Heart right ventricle (tissue), 16 donors: Measurements from ENCODE around the gene HBG1. TPM values are rescaled to one million over a fixed set of nuclear protein-coding genes. Genes with fewer than 3 reads are reported as not detected.

Experiments used
- ATAC-seq, 8 donors: fragments of 200-7000 bp; cut with Tn5 transposase; one replicate each; pipeline ENCODE4 v1.9.1; 2020; ENCODE audit warnings: mild to moderate bottlenecking in 8 of 8, moderate library complexity in 8 of 8, moderate number of reproducible peaks in 1 of 8
- DNase-seq, 2 donors: peaks; one replicate each; pipeline ENCODE4 v3.0.0-alpha.2; 2020
- H3K27ac ChIP-seq, 10 donors: fragments of 200-600 bp; sonication (generic) in 2 of 10; one replicate each; pipeline versions ENCODE4 v1.5.0 to v1.8.0; 2020 to 2022; ENCODE audit warnings: mild to moderate bottlenecking in 3 of 10
- H3K27me3 ChIP-seq, 7 donors: fragments of 200-600 bp; one replicate each; pipeline ENCODE4 v1.8.0; 2021 to 2022; ENCODE audit warnings: mild to moderate bottlenecking in 2 of 7
- H3K36me3 ChIP-seq, 9 donors: fragments of 200-600 bp; sonication (generic) in 1 of 9; one replicate each; pipeline versions ENCODE4 v1.5.0 to v1.8.0; 2020 to 2022; ENCODE audit warnings: mild to moderate bottlenecking in 2 of 9
- H3K4me1 ChIP-seq, 9 donors: fragments of 200-600 bp; sonication (generic) in 1 of 9; one replicate each; pipeline versions ENCODE4 v1.5.0 to v1.8.0; 2020 to 2022; ENCODE audit warnings: mild to moderate bottlenecking in 4 of 9
- H3K4me3 ChIP-seq, 10 donors: fragments of 200-600 bp; sonication (generic) in 2 of 10; one replicate each; pipeline versions ENCODE4 v1.5.0 to v1.8.0; 2020 to 2022; ENCODE audit warnings: mild to moderate bottlenecking in 7 of 10, moderate library complexity in 2 of 10
- H3K9me3 ChIP-seq, 11 donors: fragments of 200-600 bp in 10 of 11; sonication (generic) in 2 of 11; one replicate each; pipeline versions ENCODE4 v1.5.0 to v1.8.0; 2013 to 2022; ENCODE audit warnings: mild to moderate bottlenecking in 2 of 11, control low read depth in 1 of 11, moderate library complexity in 1 of 11
- WGBS, 2 donors: extraction: QIAGEN DNeasy Blood & Tissue Kit; methylation state at CpG; one replicate each; pipeline ENCODE4 v1.1.7; 2013; ENCODE audit warnings: inconsistent platforms in 1 of 2; 5-methylcytosine and 5-hydroxymethylcytosine counted together
- intact Hi-C, 10 donors: fragments of 100-400 bp; cut with DNase I; formaldehyde crosslinking; loops; one replicate each; pipeline versions ENCODE4 v1.11.1 to v1.14.2; 2022
- polyA plus RNA-seq, 2 donors: library from polyadenylated mRNA; stranded (reverse); fragments of 200-250 nt; gene quantifications; one replicate each; pipeline ENCODE4 v1.2.3, GENCODE V29; 2013
- total RNA-seq, 10 donors: library from RNA; stranded (reverse); fragmentation: NEBNext Ultra II Directional in 3 of 10; extraction: Animal tissue kit (Norgen Biotek cat#: 25700) in 3 of 10; gene quantifications; one replicate each; pipeline versions ENCODE4 v1.2.1 to v1.2.4, GENCODE V29; 2021 to 2023
- TF ChIP-seq, protein P1 (sequence below), 9 donors: fragments of 200-600 bp; sonication (generic) in 2 of 9; IDR thresholded peaks; one replicate each; pipeline versions ENCODE4 v1.5.0 to v1.8.0; 2021 to 2022; ENCODE audit warnings: antibody characterized with exemption in 9 of 9, mild to moderate bottlenecking in 5 of 9, moderate library complexity in 1 of 9
- donor health status: Arrhythmogenic right ventricular cardiomyopathy.
- donor health status: ischemic (EF 13 %, LVEDD 7.1; RV severe dilation, severe dysfunction).
- donor health status: healthy with polysubstance abuse.
- donor health status: DM: no; HTN: yes; CAD: no.
- donor health status: DM: no; HTN: no; CAD: no.
- donor health status: ischemic (EF 25% LVEDD 6.9; RV normal size, moderate dysfunction).
- donor health status: ischemic (EF 25% LVEDD 5.7; RV mildly dilated, moderate dysfunction).
- donor health status: healthy.
- donor health status: DM: yes; HTN: yes; CAD: no.
- donor health status: Ischemic cardiomyopathy.
- donor health status: ischemic (EF 35%, LVEDD 5.7; RV mildly dilated, moderate dysfunction).
- donor health status: nonischemic (EF 11% LVEDD 7.7; RV severe dilation, severe dysfunction).
- donor health status: DM: yes; HTN: yes; CAD: no.
- donor health status: PGD.
- donor health status: ischemic (EF 29% LVEDD 5.4; RV normal size, mild dysfunction).
- donor health status: nonischemic (EF 23%, LVEDD 6.1; RV moderate dilation, normal function).

Gene HBG1
- total and polyA plus RNA-seq, 12 donors = 0.20 to 0.30 TPM; not detected in 10

DNA sequence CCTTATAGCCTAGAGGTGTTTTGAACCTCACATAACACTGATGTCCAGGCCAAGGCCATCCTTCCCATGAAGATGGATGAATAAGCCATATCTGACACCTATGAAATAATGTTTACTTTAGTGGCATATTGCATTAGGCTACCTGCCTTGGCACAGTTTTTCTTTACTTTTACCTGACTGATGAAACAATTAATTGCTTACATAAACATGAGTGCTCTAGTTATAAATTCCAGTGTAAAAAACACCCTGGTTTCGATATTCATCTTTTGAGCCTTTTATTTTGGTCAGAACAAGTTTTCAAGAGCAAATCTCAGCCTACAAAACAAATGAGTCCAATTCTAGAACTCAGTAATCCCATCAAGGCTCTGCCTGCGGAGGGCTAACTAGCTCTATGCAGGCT is 27.0 kb upstream of the HBG1 start:
- no peak for DNase-seq
- Histone ChIP-seq H3K9me3 (no peaks in the 10 kb centered on the region), H3K4me3 (no peak overlapping the region), H3K27me3 (peaks cover 0 to 2% (median 0%) of the 10 kb centered on the region in 7 donors), H3K4me1 (no peaks in the 10 kb centered on the region), H3K36me3 (no peaks in the 10 kb centered on the region), H3K27ac (no peak overlapping the region)
- intact Hi-C loops = no loop called here
- TF ChIP-seq, protein P1, sequence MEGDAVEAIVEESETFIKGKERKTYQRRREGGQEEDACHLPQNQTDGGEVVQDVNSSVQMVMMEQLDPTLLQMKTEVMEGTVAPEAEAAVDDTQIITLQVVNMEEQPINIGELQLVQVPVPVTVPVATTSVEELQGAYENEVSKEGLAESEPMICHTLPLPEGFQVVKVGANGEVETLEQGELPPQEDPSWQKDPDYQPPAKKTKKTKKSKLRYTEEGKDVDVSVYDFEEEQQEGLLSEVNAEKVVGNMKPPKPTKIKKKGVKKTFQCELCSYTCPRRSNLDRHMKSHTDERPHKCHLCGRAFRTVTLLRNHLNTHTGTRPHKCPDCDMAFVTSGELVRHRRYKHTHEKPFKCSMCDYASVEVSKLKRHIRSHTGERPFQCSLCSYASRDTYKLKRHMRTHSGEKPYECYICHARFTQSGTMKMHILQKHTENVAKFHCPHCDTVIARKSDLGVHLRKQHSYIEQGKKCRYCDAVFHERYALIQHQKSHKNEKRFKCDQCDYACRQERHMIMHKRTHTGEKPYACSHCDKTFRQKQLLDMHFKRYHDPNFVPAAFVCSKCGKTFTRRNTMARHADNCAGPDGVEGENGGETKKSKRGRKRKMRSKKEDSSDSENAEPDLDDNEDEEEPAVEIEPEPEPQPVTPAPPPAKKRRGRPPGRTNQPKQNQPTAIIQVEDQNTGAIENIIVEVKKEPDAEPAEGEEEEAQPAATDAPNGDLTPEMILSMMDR (IDR thresholded peaks at IDR 0.05) = no peak
- WGBS, 2 donors = 74 to 77% methylated on average over 2 of the region's 2 CpGs
- no peak for ATAC-seq

DNA sequence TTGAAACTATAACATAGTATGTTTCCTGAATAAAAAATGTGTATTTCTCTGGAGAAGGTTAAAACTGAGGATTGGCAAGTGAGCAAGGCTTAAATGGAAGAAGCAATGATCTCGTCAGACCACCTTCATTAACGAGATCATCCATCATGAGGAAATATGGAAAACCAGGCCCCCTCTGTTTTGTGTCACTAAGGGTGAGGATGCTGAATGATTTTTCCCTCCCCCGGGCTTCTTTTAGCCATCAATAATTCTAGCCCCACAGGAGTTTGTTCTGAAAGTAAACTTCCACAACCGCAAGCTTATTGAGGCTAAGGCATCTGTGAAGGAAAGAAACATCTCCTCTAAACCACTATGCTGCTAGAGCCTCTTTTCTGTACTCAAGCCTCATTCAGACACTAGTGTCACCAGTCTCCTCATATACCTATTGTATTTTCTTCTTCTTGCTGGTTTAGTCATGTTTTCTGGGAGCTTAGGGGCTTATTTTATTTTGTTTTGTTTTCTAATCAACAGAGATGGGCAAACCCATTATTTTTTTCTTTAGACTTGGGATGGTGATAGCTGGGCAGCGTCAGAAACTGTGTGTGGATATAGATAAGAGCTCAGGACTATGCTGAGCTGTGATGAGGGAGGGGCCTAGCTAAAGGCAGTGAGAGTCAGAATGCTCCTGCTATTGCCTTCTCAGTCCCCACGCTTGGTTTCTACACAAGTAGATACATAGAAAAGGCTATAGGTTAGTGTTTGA is 25.9 kb upstream of the HBG1 start:
- 55 to 56% methylated on average over 6 of the region's 6 CpGs for WGBS, 2 donors
- Histone ChIP-seq H3K4me1 (no peaks in the 10 kb centered on the region), H3K4me3 (no peak overlapping the region), H3K9me3 (no peaks in the 10 kb centered on the region), H3K27me3 (peaks cover 0 to 2% (median 0%) of the 10 kb centered on the region in 7 donors), H3K27ac (no peak overlapping the region), H3K36me3 (no peaks in the 10 kb centered on the region)
- TF ChIP-seq, protein P1 (IDR thresholded peaks at IDR 0.05) = no peak
- no peak for ATAC-seq
- intact Hi-C loops = no loop called here
- DNase-seq = no peak

DNA sequence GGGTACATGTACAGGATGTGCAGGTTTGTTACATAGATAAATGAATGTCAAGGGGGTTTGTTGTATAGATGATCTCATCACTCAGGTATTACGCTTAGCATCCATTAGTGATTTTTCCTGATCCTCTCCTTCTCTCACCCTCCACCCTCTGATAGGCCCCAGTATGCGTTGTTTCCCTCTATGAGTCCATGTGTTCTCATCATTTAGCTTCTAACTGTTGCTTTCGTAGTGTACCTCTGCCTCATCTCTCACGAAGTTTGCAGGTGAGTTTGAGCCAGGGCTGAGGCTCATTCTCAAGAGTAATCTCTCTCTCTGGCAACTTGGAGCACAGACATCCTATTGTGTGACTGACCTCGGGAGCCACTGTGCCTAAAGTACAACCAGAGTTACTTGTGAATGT is 24.7 kb upstream of the HBG1 start:
- Histone ChIP-seq H3K36me3 (no peaks in the 10 kb centered on the region), H3K27ac (no peak overlapping the region), H3K4me3 (no peak overlapping the region), H3K9me3 (no peaks in the 10 kb centered on the region), H3K4me1 (no peaks in the 10 kb centered on the region), H3K27me3 (peaks cover 0 to 2% (median 0%) of the 10 kb centered on the region in 7 donors)
- ATAC-seq = no peak
- no peak for DNase-seq
- intact Hi-C loops = no loop called here
- TF ChIP-seq, protein P1 (IDR thresholded peaks at IDR 0.05) = no peak
- 66 to 67% methylated on average over 5 of the region's 5 CpGs for WGBS, 2 donors

GRCh38 chr11:5272395-5273017 is 22.8 kb upstream of the HBG1 start:
- WGBS, 2 donors = 65 to 77% methylated on average over 4 of the region's 4 CpGs
- TF ChIP-seq, protein P1 (IDR thresholded peaks at IDR 0.05) = no peak

More at GRCh38 chr11:5272395-5273017, 22.8 kb upstream of the HBG1 start:
- Histone ChIP-seq H3K4me1 (no peaks in the 10 kb centered on the region), H3K4me3 (no peak overlapping the region), H3K27ac (no peak overlapping the region), H3K36me3 (no peaks in the 10 kb centered on the region), H3K9me3 (no peaks in the 10 kb centered on the region), H3K27me3 (peaks cover 0 to 2% (median 0%) of the 10 kb centered on the region in 7 donors)
- intact Hi-C loops = no loop called here
- no peak for DNase-seq
- no peak for ATAC-seq
